Fibroblast of pulmonary artery (primary cell): ENCODE data around the gene CNTNAP5.

Experiments
- DNase-seq: peaks from one replicate; pipeline ENCODE4 v3.0.0-alpha.2; 2010; ENCODE audit warnings: low read depth
- H3K4me3 ChIP-seq: replicated peaks from 2 replicates; pipeline ENCODE4 v1.5.1; 2011; ENCODE audit warnings: low read depth, mild to moderate bottlenecking, control low read depth, low read length, moderate library complexity
- TF ChIP-seq, protein P1 (sequence below): IDR thresholded peaks from 2 replicates; pipeline ENCODE4 v1.5.1; 2011; ENCODE audit warnings: mild to moderate bottlenecking, control low read depth, low read length, inconsistent platforms; ENCODE audit errors: missing control alignments

The CNTNAP5 gene

DNA sequence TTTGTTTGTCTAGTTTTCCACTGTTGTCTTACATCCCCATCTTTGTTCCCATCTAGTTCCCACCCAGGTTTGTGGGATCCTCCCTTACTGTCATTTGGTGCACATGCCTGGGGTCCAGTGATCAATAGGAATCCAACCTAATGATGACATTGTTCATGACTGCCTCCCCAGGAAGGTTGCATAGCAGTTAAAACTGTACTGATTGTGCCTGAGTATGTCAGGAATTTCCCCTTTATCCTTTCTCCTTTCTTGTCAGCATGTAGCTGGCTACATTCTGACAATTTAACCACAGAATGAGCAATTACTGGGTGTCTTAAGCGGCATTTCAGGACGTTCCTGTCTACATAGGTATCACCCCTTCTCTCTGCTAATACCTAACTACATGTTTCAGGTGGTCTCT lies 653.0 kb downstream of the CNTNAP5 start:
- TF ChIP-seq, protein P1, sequence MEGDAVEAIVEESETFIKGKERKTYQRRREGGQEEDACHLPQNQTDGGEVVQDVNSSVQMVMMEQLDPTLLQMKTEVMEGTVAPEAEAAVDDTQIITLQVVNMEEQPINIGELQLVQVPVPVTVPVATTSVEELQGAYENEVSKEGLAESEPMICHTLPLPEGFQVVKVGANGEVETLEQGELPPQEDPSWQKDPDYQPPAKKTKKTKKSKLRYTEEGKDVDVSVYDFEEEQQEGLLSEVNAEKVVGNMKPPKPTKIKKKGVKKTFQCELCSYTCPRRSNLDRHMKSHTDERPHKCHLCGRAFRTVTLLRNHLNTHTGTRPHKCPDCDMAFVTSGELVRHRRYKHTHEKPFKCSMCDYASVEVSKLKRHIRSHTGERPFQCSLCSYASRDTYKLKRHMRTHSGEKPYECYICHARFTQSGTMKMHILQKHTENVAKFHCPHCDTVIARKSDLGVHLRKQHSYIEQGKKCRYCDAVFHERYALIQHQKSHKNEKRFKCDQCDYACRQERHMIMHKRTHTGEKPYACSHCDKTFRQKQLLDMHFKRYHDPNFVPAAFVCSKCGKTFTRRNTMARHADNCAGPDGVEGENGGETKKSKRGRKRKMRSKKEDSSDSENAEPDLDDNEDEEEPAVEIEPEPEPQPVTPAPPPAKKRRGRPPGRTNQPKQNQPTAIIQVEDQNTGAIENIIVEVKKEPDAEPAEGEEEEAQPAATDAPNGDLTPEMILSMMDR: no peak
- peak; percentile 9 for DNase-seq
- H3K4me3 ChIP-seq: no peak overlapping the region

DNA sequence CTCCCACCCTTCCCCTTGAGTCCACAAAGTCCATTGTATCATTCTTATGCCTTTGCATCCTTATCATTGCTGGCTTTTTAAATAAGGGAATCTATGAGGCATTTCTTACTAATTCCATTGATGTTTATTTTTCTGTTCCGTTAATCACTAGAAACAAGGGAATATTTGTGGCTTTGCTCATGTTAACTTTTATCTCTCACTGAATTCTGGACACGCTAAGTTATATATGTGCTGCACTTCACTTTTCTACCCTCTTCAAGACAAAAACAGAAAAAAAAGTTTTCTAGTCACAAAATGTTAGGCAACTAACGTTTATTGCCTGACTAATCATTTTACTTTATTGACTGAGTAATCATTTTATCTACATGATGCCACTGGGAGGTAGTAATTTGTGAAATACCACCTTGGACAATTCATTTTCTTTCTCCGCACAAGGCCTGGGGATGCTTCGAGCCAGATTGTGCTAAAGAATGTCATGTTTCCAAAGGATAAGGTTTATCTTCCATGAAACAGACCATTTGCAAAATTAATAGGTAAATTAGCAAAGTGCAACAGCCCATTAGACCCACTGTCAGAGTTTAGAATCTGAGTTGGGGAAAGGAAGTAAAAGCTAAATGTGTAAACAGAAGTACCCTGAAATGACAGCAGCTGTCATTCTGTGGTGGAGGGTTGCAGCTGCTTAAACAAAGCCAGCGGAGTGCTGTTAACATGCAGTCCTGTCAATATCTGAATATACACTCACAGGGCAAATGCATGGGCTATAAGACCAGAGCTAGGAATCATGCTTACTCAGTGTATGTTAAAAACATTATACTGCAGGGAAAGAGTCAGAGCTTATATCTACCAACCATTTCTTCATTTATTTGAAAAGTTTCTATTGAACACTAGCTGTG lies 658.7 kb downstream of the CNTNAP5 start:
- DNase-seq: peak; percentile 13
- TF ChIP-seq, protein P1: no peak
- no peak overlapping the region for H3K4me3 ChIP-seq

DNA sequence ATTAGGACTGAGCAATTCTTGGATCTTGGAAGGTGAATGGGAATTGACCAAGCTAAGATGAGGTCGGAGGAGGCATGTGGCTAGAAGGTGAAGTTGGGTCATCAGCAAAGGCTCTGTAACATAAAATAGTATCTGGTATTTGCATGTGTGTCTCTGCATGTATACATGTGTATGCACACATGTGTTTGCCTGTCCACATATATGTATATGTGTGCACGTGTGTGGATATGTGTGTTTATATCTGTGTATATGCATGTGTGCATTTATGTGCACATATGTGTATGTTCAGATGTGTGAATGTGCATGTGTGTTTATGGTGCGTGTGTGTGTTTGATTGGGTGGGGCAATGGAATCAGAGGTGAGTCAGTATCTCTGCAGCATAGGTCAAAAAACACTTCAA lies 664.3 kb downstream of the CNTNAP5 start:
- no peak for DNase-seq
- TF ChIP-seq, protein P1: no peak
- no peak overlapping the region for H3K4me3 ChIP-seq

DNA sequence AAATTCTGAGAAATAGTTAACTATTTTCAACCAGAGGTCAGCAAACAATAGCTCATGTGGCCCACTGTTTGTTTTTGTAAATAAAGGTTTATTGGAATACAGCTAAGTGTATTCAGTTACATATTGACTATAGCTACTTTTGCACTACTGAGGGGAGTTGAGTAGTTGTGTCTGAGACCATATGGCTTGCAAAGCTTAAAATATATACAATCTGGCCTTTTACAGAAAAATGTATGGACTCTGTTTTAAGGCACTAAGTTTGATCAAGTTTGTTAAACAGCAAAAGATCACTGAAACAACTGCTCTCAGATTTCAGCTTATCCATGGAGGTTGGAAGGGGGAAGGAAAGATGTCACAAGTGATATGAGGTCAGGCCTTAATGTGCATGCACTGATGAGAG lies 667.1 kb downstream of the CNTNAP5 start:
- DNase-seq: no peak
- H3K4me3 ChIP-seq: no peak overlapping the region
- TF ChIP-seq, protein P1: no peak

DNA sequence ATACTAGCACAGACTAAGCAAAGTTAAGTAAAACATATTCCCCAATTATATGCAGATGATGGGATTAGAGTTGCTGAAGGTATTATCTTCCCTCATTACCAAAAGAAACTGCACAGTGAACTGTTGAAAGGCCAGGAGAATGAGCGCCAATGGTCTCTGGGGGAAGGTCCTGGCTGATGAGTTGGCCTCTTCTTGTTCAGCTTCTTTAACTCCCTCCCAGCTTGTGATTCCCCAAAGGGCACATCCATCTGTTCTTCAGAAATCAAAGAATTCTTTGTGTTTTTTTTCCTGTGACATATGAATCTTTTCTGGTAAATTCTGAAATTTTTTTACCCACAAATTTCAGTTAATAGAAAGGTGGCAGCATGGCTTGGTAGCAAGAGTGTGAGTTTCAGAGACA lies 667.6 kb downstream of the CNTNAP5 start:
- TF ChIP-seq, protein P1: no peak
- DNase-seq: no peak
- no peak overlapping the region for H3K4me3 ChIP-seq

DNA sequence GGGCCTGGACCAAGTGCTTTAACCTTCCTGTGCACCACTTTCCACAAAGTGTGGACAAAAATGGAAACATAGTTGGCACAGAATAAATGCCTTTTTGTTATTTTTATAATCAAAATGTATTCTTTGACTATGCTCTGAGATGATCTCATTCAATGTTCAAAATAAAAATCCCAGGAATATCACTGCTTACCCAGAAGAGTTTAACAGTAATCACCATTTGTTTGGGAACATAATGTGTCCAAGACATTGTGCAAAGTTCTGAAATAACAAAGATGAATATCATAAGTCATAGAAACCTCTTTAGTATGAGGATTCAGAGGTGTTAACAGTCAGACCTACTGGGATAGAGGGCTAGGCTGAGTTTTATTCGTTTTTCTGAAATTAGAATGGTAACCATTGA lies 668.1 kb downstream of the CNTNAP5 start:
- no peak overlapping the region for H3K4me3 ChIP-seq
- no peak for DNase-seq
- TF ChIP-seq, protein P1: no peak
